ENCODE measurements around the gene CCDC91.
"Not testable (repeated sequence)": the region's sequence is repeated elsewhere in the genome, so short reads cannot be mapped to it uniquely, and the experiment has no call there.

Gene CCDC91

GRCh38 chr12:28318273-28318672, 128.0 kb downstream of the CCDC91 start:
- no peak for DNase-seq (ENCODE audit: low read depth)
- TF ChIP-seq, protein P1, sequence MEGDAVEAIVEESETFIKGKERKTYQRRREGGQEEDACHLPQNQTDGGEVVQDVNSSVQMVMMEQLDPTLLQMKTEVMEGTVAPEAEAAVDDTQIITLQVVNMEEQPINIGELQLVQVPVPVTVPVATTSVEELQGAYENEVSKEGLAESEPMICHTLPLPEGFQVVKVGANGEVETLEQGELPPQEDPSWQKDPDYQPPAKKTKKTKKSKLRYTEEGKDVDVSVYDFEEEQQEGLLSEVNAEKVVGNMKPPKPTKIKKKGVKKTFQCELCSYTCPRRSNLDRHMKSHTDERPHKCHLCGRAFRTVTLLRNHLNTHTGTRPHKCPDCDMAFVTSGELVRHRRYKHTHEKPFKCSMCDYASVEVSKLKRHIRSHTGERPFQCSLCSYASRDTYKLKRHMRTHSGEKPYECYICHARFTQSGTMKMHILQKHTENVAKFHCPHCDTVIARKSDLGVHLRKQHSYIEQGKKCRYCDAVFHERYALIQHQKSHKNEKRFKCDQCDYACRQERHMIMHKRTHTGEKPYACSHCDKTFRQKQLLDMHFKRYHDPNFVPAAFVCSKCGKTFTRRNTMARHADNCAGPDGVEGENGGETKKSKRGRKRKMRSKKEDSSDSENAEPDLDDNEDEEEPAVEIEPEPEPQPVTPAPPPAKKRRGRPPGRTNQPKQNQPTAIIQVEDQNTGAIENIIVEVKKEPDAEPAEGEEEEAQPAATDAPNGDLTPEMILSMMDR (IDR thresholded peaks at IDR 0.05; ENCODE audit: low read length, missing control alignments) = no peak
- H3K4me3 ChIP-seq (replicated peaks; ENCODE audit: low read depth, low read length) = no peak overlapping the region

- no peak overlapping the region for H3K4me3 ChIP-seq (replicated peaks; ENCODE audit: low read depth, low read length)
- DNase-seq (ENCODE audit: low read depth) = no peak
- TF ChIP-seq, protein P1 (IDR thresholded peaks at IDR 0.05; ENCODE audit: low read length, missing control alignments) = no peak
These were observed 130.1 kb downstream of the CCDC91 start for GRCh38 chr12:28320353-28320752.

DNA sequence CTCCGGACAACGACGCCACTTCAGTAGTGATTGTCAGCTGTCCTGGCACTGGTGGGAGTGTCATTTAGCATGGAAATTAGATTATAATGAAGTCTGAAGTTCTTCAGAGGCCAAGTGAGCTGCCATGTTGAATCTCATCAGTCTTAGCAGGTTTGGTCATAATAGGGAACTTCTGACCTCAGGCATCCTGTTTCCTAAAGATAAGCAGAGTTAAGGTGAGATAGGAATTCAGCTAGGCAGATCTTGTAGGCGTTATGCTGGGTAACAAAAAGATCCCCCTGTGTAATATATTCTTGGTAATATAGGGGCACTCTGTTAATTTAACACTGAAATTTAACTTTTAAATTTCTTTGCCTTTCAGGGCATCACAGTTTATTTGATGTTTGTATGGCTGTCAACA, 137.5 kb downstream of the CCDC91 start:
- no peak overlapping the region for H3K4me3 ChIP-seq (replicated peaks; ENCODE audit: low read depth, low read length)
- DNase-seq (ENCODE audit: low read depth) = no peak
- TF ChIP-seq, protein P1 (IDR thresholded peaks at IDR 0.05; ENCODE audit: low read length, missing control alignments) = no peak

DNA sequence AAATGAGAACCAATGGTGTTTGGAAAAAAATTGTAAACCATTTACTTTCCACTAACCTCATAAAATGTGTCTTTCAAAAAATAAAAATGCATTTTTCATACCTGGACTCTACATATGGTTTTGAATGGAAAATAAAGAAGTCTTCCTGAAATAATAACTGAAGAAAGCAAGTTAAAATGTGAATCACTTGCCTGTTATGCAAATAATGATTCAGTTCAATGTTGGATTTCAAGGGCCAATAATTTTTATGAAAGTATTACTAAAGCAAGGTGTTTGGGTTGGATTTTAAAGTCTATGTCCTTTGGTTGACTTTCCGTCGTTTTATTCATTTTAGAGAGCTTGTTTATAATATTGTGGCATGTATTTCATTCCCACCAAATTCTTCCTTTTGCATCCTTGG, 138.7 kb downstream of the CCDC91 start:
- TF ChIP-seq, protein P1 (IDR thresholded peaks at IDR 0.05; ENCODE audit: low read length, missing control alignments) = no peak
- no peak overlapping the region for H3K4me3 ChIP-seq (replicated peaks; ENCODE audit: low read depth, low read length)
- DNase-seq (ENCODE audit: low read depth) = no peak

DNA sequence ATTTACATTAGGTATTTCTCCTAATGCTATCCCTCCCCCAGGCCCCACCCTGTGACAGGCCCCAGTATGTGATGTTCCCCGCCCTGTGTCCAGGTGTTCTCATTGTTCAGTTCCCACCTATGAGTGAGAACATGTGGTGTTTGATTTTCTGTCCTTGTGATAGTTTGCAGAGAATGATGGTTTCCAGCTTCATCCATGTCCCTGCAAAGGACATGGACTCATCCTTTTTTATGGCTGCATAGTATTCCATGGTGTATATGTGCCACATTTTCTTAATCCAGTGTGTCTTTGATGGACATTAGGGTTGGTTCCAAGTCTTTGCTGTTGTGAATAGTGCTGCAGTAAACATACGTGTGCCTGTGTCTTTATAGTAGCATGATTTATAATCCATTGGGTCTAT, 139.5 kb downstream of the CCDC91 start:
- not testable (repeated sequence) for DNase-seq (ENCODE audit: low read depth); H3K4me3 ChIP-seq (replicated peaks; ENCODE audit: low read depth, low read length)

DNA sequence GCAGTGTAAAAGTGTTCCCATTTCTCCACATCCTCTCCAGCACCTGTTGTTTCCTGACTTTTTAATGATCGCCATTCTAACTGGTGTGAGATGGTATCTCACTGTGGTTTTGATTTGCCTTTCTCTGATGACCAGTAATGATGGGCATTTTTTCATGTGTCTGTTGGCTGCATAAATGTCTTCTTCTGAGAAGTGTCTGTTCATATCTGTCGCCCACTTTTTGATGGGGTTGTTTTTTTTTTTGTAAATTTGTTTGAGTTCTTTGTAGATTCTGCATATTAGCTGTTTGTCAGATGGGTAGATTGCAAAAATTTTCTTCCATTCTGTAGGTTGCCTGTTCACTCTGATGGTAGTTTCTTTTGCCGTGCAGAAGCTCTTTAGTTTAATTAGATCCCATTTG, 140.0 kb downstream of the CCDC91 start:
- H3K4me3 ChIP-seq (replicated peaks; ENCODE audit: low read depth, low read length); DNase-seq (ENCODE audit: low read depth): not testable (repeated sequence)

DNA sequence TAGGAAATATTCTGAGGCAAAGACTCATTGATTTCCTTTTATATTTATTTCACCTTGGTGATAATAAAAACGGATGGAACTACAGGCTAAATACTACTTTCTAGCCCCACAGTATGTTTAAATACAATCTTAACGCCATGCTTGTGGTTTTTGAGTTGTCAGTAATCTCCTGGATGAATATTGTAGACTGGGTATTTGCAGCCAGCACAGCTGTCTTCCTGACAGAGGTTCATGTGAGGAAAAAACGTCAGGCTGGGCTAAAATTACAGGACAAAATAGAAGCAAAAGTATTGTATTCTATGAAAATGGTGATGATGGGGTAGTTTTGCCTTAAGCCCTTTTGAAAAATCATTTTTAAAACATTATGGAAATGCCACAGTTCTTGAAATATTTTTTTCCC, 140.9 kb downstream of the CCDC91 start:
- H3K4me3 ChIP-seq (replicated peaks; ENCODE audit: low read depth, low read length) = no peak overlapping the region
- no peak for DNase-seq (ENCODE audit: low read depth)
- TF ChIP-seq, protein P1 (IDR thresholded peaks at IDR 0.05; ENCODE audit: low read length, missing control alignments) = no peak

DNA sequence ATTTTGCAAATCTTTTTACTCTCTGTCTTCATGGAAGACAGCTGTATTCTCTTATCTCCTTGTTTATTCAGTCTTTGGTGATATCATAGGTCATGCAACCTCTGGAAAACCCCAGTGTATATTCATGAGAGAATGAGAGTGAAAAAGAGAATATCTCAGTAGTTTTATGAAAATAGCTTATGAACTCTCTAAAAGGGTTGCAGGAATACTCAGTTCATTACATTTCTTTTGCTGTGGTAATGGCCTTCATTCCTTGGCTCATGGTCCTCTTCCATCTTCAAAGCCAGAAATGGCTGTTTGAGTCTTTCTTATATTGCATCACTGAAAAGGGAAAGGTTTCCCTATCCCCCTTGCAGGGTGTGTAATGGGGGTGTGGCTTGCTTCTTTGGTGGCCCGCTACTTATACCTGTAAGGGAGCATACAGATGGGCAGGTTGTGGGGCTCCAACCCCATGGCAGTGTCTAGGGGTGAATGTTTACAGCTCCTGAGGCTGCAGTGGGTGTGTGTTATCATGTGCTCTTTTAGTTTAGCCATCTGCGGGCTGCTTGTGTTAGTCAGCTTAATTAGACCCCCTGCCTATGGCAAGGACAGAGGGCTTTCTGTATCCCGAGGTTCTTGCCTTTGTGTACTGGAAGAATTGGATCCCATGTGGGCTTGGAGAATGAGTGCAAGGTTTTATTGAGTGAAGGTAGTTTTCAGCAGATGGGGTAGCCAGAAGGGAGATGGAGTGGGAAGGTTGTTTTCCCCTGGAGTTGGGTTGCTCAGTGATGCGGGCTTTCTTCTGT, 150.2 kb downstream of the CCDC91 start:
- no peak overlapping the region for H3K4me3 ChIP-seq (replicated peaks; ENCODE audit: low read depth, low read length)
- DNase-seq (ENCODE audit: low read depth) = peak; percentile 16
- TF ChIP-seq, protein P1 (IDR thresholded peaks at IDR 0.05; ENCODE audit: low read length, missing control alignments) = no peak
